ENCODE results near the gene LSM14A.
A peak's percentile ranks its signal among the peaks of the same experiment; 100 is the strongest.
"Not testable (repeated sequence)": the region's sequence is repeated elsewhere in the genome, so short reads cannot be mapped to it uniquely, and the experiment has no call there.

Gene LSM14A

GRCh38 chr19:34171877-34172660, at the start of gene LSM14A:
TSS of gene LSM14A (plus strand) at chr19:34172504. CDS start at chr19:34172643, 139 bp downstream.
- DNase-seq (ENCODE audit: low read depth in 1 of 2, low spot score in 1 of 2), result peak; percentile 79 to 86

- no peak for DNase-seq (ENCODE audit: low read depth in 1 of 2, low spot score in 1 of 2)
Measured at GRCh38 chr19:34124828-34125227, 47.5 kb upstream of the LSM14A start.

- DNase-seq (ENCODE audit: low read depth in 1 of 2, low spot score in 1 of 2), result no peak
Measured at GRCh38 chr19:34126966-34127365, 45.3 kb upstream of the LSM14A start.

- no peak for DNase-seq (ENCODE audit: low read depth in 1 of 2, low spot score in 1 of 2)
Measured at GRCh38 chr19:34127684-34128189, 44.6 kb upstream of the LSM14A start.

- no peak for DNase-seq (ENCODE audit: low read depth in 1 of 2, low spot score in 1 of 2)
Measured at GRCh38 chr19:34128558-34129250, 43.6 kb upstream of the LSM14A start.

- DNase-seq (ENCODE audit: low read depth in 1 of 2, low spot score in 1 of 2), result no peak
Measured at GRCh38 chr19:34131100-34131499, 41.2 kb upstream of the LSM14A start.

- not testable (repeated sequence) for DNase-seq (ENCODE audit: low read depth in 1 of 2, low spot score in 1 of 2)
Measured at GRCh38 chr19:34132145-34132544, 40.2 kb upstream of the LSM14A start.

GRCh38 chr19:34132706-34133105, 39.6 kb upstream of the LSM14A start:
- not testable (repeated sequence) for DNase-seq (ENCODE audit: low read depth in 1 of 2, low spot score in 1 of 2)

GRCh38 chr19:34134190-34135053, 37.9 kb upstream of the LSM14A start:
- DNase-seq (ENCODE audit: low read depth in 1 of 2, low spot score in 1 of 2), result peak; percentile 73 to 85

- no peak for DNase-seq (ENCODE audit: low read depth in 1 of 2, low spot score in 1 of 2)
Measured at GRCh38 chr19:34135054-34135800, 37.1 kb upstream of the LSM14A start.

GRCh38 chr19:34135821-34136611, 36.3 kb upstream of the LSM14A start:
- DNase-seq (ENCODE audit: low read depth in 1 of 2, low spot score in 1 of 2), result no peak

GRCh38 chr19:34141025-34141424, 31.3 kb upstream of the LSM14A start:
- no peak for DNase-seq (ENCODE audit: low read depth in 1 of 2, low spot score in 1 of 2)

- no peak for DNase-seq (ENCODE audit: low read depth in 1 of 2, low spot score in 1 of 2)
Measured at GRCh38 chr19:34142440-34142839, 29.9 kb upstream of the LSM14A start.

GRCh38 chr19:34145741-34146202, 26.5 kb upstream of the LSM14A start:
- DNase-seq (ENCODE audit: low read depth in 1 of 2, low spot score in 1 of 2), result peak; percentile 6 to 19

- no peak for DNase-seq (ENCODE audit: low read depth in 1 of 2, low spot score in 1 of 2)
Measured at GRCh38 chr19:34148658-34149185, 23.6 kb upstream of the LSM14A start.

- no peak for DNase-seq (ENCODE audit: low read depth in 1 of 2, low spot score in 1 of 2)
Measured at GRCh38 chr19:34149873-34150272, 22.4 kb upstream of the LSM14A start.

GRCh38 chr19:34150558-34150957, 21.7 kb upstream of the LSM14A start:
- no peak for DNase-seq (ENCODE audit: low read depth in 1 of 2, low spot score in 1 of 2)

GRCh38 chr19:34151439-34151838, 20.9 kb upstream of the LSM14A start:
- DNase-seq (ENCODE audit: low read depth in 1 of 2, low spot score in 1 of 2), result no peak

GRCh38 chr19:34154401-34154800, 17.9 kb upstream of the LSM14A start:
- no peak for DNase-seq (ENCODE audit: low read depth in 1 of 2, low spot score in 1 of 2)
